ENCODE results near the gene CABYR. TPM values are rescaled to one million over a fixed set of nuclear protein-coding genes. Genes with fewer than 3 reads are reported as not detected.

Gene CABYR
- total RNA-seq, 1 experiment from 2014 or later = 19.3 TPM

- no peak for TF ChIP-seq MAX (CRISPR knock-in tag; IDR thresholded peaks at IDR 0.05)
Observed at GRCh38 chr18:24103320-24104021, 35.4 kb upstream of the CABYR start (continued).

- Mint-ChIP-seq H3K27me3 (ENCODE audit: low read depth) (no peaks in the 10 kb centered on the region), H3K36me3 (peaks cover 8% of the 10 kb centered on the region; the same call in 1 of the 2 replicates), H3K9me3 (no peaks in the 10 kb centered on the region), H3K27ac (peak overlapping the region; percentile 16; the same call in 1 of the 2 replicates), H3K4me1 (no peaks in the 10 kb centered on the region), H3K4me3 (no peak overlapping the region)
- TF ChIP-seq ESRRA (CRISPR knock-in tag; IDR thresholded peaks at IDR 0.05; ENCODE audit: borderline replicate concordance) (no peak), JAZF1 (CRISPR knock-in tag; IDR thresholded peaks at IDR 0.05) (no peak), FOXP4 (CRISPR knock-in tag; IDR thresholded peaks at IDR 0.05) (no peak), SMAD4 (CRISPR knock-in tag; IDR thresholded peaks at IDR 0.05) (no peak), RORB (CRISPR knock-in tag; IDR thresholded peaks at IDR 0.05) (no peak), ATF6 (CRISPR knock-in tag; IDR thresholded peaks at IDR 0.05) (no peak), MXD4 (CRISPR knock-in tag; IDR thresholded peaks at IDR 0.05; ENCODE audit: borderline replicate concordance) (no peak), TP53 (CRISPR knock-in tag; IDR thresholded peaks at IDR 0.05) (no peak), GRHL2 (CRISPR knock-in tag; IDR thresholded peaks at IDR 0.05; ENCODE audit: insufficient replicate concordance, severe bottlenecking) (no peak), ZMAT4 (CRISPR knock-in tag; IDR thresholded peaks at IDR 0.05) (no peak)
- CTCF ChIA-PET = no interaction called here
- no peak for DNase-seq (ENCODE audit: low spot score)
- no peak for ATAC-seq
- POLR2A ChIA-PET = no interaction called here
Observed at GRCh38 chr18:24104486-24104885, 34.4 kb upstream of the CABYR start.

GRCh38 chr18:24108641-24109040 is 30.2 kb upstream of the CABYR start:
- ATAC-seq (no peak), DNase-seq (ENCODE audit: low spot score) (no peak)
- CTCF ChIA-PET = no interaction called here
- no peak for TF ChIP-seq FOXJ3 (CRISPR knock-in tag; IDR thresholded peaks at IDR 0.05; ENCODE audit: borderline replicate concordance)
- no peak for TF ChIP-seq ZNF423 (CRISPR knock-in tag; IDR thresholded peaks at IDR 0.05)
- no peak for TF ChIP-seq ZNF219 (CRISPR knock-in tag; IDR thresholded peaks at IDR 0.05; ENCODE audit: borderline replicate concordance)
- no peak for TF ChIP-seq USF2 (CRISPR knock-in tag; IDR thresholded peaks at IDR 0.05)
- TF ChIP-seq E2F1 (CRISPR knock-in tag; IDR thresholded peaks at IDR 0.05) = no peak
- no peak for TF ChIP-seq JUN (CRISPR knock-in tag; IDR thresholded peaks at IDR 0.05)
- no peak for TF ChIP-seq KAT7 (CRISPR knock-in tag; IDR thresholded peaks at IDR 0.05; ENCODE audit: borderline replicate concordance)
- TF ChIP-seq ZNF232 (CRISPR knock-in tag; IDR thresholded peaks at IDR 0.05) = no peak
- TF ChIP-seq FOXP1 (CRISPR knock-in tag; IDR thresholded peaks at IDR 0.05; ENCODE audit: borderline replicate concordance) = no peak
- TF ChIP-seq USF1 (CRISPR knock-in tag; IDR thresholded peaks at IDR 0.05) = no peak
- TF ChIP-seq EMX1 (CRISPR knock-in tag; IDR thresholded peaks at IDR 0.05) = no peak
- TF ChIP-seq SMAD3 (CRISPR knock-in tag; IDR thresholded peaks at IDR 0.05; ENCODE audit: borderline replicate concordance) = no peak
- no peak for TF ChIP-seq MAX (CRISPR knock-in tag; IDR thresholded peaks at IDR 0.05)
- TF ChIP-seq FOXK1 (CRISPR knock-in tag; IDR thresholded peaks at IDR 0.05) = no peak
- TF ChIP-seq NR1H2 (CRISPR knock-in tag; IDR thresholded peaks at IDR 0.05) = no peak
- no peak overlapping the region for H3K4me3 Mint-ChIP-seq
- H3K4me1 Mint-ChIP-seq = peaks cover 5% of the 10 kb centered on the region
- 0 out of 2 replicates have a peak, but pooled peaks cover 4% of the 10 kb centered on the region for H3K36me3 Mint-ChIP-seq
- H3K27me3 Mint-ChIP-seq (ENCODE audit: low read depth) = no peaks in the 10 kb centered on the region
- no peak overlapping the region for H3K27ac Mint-ChIP-seq
- no peaks in the 10 kb centered on the region for H3K9me3 Mint-ChIP-seq
- POLR2A ChIA-PET = no interaction called here
